NCI-H2107 (cell line): Measurements from ENCODE around the gene USF1.
"Not testable (repeated sequence)": the region's sequence is repeated elsewhere in the genome, so short reads cannot be mapped to it uniquely, and the experiment has no call there.

Experiments used
- DNase-seq: peaks from one replicate; lab custom pipeline; 2025; lab: John Stamatoyannopoulos, UW

Gene USF1

DNA sequence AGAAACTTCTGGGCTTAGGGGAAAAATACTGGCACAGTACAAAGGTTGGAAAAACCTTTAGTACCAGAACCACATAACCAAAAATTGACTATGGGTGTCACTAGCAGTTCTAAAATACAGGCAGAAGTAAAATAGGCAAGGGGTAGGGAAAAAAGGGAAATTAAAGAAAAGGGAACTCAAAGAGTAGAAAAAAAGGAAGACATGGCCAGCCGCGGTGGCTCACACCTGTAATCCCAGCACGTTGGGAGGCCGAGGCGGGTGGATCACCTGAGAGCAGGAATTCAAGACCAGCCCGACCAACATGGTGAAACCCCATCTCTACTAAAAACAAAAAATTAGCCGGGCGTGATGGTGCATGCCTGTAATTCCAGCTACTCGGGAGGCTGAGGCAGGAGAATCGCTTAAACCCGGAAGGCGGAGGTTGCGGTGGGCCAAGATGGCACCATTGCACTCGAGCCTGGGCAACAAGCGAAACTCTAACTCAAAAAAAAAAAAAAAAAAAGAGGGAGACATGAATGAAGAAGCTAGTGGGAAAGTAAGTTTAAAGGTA, 26.6 kb downstream of the USF1 start:
- not testable (repeated sequence) for DNase-seq

DNA sequence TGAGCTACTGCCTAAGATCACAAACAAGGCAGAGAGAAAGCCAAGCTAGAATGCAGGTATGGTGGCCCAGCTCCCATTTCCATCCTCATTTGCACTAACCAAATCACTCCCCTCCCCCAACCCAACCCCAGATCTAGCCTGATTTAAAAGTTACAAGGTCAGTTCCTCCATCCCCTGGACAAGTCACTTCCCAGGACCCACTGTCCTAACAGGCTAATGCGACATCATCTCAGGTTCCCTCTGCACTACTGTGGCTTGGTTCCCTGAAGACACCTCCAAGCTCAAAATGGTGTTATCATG, 27.2 kb downstream of the USF1 start:
- no peak for DNase-seq

DNA sequence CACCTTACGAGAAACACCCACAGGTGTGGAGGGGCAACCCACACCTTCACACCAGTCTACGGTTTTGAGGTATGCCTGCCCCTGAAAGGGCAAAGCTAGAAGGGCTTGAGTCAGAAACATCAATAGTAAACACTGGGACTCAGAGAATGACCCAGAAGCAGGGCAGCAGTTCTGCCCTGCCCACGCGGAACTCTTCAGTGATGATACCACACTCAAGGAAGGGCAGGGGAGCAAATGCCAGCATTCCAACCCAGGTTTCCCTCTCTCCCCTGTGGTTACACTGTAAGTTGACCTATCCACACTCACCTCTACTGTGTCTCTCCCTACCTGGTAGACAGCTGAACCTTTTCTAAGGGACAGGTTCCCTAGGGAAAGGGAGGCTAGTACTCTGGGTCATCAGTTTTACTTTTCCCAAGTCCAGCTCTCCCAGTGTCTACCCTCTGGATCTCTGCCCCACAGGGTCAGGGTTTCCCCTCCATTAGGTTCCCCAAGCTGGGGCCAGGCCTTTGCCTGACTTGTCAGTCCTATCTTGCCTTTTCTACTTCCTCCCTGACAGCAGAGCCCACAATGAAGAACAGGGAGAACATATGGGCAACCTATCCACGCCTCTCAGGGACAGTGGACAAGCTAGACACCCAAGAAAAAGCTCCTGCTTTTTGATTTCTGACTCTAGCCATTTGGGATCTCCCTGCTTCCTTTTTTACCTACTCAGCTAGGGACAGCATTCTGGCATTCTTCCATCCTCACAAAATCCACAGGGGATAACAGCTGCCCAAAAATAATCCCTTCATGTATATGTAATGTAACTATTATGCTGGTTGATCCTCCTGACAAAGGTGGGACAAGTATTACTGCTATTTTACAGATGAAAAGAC, 27.8 kb downstream of the USF1 start:
- DNase-seq: no peak

DNA sequence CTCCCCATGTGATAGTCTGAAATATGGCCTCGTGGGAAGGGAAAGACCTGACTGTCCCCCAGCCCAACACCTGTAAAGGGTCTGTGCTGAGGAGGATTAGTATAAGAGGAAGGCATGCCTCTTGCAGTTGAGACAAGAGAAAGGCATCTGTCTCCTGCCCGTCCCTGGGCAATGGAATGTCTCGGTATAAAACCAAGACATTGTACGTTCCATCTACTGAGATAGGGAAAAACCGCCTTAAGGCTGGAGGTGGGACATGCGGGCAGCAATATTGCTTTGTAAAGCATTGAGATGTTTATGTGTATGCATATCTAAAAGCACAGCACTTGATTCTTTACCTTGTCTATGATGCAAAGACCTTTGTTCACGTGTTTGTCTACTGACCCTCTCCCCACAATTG, 28.6 kb downstream of the USF1 start:
- DNase-seq: not testable (repeated sequence)

DNA sequence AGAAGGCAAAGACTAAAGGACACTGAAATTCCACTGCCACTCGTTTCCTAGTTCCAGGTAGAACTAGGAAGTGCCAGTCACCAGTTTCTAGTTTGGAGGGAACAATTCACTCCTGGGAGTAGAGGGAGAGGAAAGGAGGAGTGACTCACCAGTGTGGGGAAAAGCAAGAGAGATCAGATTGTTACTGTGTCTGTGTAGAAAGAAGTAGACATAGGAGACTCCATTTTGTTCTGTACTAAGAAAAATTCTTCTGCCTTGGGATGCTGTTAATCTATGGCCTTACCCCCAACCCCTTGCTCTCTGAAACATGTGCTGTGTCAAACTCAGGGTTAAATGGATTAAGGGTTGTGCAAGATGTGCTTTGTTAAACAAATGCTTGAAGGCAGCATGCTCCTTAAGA, 29.1 kb downstream of the USF1 start:
- DNase-seq: not testable (repeated sequence)

DNA sequence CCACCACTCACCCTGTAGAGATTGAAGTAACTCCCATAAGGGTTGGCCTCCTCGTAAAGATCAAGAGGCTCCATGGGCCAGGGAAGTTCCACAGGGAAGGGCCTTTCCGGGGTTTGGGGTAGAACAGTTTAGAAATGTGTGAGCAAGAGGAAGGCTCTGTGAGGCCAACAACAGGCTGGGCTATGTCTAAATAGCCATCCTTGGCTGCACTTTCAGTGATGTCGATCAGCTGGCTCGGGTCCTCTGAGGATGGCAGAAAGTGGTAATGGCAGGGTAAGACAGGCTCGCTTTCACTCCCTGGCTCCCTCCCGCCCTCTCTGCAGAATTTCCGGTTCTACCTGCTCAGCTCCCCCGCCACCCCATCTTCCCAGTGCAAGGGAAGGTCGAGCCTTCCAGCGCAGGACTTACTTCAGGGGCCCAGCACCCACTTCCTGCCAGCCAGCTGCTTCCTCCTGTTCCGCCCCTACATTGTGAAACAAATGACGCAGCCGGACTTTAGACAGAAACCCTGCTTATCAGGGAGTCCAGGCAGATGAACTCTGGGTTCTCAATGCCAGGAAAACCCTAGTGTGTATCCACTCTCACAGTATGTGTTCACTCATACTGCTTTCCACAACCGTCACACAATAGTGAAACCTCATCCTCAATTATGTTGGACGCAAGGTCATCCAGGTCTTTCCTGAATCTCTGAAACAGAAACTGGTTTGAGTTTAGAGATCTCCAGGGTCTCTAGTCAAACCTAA, 32.1 kb downstream of the USF1 start:
- DNase-seq: no peak

DNA sequence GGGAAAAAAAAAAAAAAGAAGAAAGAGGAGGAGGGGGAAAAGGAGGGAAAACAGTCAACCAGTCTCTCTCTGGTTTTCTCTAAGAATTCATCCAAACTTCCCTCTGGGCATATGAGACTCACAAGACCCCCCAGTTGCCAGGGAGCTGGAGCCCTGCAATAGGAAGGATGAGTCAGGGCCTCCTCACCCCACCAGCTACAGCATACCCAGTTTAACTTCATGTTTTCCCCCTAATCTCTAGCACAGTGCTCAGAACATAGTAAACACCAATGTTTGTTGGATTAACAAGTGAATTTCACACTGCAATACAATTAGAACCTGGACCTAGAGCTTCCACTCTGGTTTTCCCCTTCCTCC, 32.7 kb downstream of the USF1 start:
- no peak for DNase-seq

DNA sequence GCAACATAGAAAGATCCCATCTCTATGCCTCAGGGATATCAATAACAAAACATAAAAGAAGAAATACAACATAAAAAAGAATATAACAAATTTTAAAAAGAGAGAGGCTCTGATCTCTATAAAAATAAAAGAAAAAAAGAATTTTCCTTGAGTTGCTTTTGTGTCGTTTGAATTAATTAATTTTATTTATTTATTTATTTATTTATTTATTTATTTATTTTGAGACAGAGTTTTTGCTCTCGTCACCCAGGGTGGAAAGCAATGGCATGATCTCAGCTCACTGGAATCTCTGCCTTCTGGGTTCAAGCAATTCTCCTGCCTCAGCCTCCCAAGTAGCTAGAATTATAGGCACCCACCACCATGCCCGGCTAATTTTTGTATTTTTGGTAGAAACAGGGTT, 33.4 kb downstream of the USF1 start:
- no peak for DNase-seq

DNA sequence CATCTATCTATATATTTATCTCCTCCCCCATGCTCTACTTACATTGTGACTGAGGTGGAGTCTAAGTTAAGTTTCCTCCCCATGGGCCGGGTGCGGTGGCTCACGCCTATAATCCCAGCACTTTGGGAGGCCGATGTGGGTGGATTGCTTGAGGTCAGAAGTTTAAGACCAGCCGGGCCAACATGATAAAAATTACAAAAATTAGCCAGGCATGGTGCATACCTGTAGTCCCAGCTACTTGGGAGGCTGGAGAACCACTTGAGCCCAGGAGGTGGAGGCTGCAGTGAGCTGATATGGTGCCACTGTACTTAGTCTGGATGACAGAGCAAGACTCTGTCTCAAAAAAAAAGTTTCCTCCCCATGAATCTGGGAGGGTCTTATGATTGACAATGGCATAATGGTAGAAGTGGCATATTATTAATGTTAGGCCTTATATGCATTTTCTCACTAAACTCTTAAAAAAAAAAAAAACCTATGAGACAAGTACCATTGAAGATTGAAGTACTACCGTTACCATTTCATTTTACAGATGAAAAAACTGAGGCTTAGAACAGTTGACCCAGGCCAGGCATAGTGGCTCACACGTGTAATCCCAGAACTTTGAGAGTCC, 36.1 kb downstream of the USF1 start:
- no peak for DNase-seq

DNA sequence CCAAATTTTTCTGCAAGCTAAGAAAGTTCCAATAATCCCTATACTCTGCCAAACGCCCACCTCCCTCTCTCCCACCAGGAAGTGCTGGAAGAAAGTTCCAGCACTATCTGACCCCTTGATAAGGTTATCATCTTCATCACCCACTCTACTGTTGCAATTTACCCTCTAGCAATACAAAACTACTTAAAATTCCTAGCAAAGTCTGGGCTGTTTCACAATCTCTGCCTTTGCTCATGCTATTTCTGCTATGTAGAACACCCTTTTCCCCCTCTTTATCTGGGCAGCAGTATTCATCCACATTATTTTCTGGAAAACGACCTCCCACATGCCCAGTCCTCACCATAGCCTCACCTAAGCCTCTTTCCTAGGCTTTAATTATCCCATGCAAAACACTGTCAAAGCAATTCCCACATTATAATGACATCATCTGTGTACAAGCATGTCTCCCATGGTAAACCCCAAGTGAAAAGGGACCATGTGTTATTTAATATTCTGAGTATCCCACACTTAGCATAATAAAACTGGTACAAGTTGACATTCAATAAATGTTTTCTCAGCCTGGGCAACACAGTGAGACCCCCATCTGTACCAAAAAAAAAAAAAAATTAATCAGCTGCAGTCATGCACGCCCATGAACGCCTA, 36.8 kb downstream of the USF1 start:
- no peak for DNase-seq

DNA sequence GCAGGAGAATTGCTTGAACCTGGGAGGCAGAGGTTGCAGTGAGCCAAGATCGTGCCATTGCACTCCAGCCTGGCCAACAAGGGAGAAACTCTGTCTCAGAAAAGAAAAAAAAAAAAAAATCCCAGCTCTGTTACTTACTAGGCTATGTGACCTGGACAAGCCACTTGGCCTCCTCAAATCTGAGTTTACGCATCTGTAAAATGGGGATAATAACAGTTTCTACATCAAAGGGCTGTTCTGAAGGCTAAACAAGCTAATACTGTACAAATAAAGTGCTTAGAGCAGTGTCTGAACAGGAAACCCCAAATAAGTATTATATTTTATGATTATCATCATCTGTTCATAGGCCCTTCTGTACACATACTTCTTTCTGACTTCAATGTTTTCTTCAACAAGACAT, 38.4 kb downstream of the USF1 start:
- no peak for DNase-seq

DNA sequence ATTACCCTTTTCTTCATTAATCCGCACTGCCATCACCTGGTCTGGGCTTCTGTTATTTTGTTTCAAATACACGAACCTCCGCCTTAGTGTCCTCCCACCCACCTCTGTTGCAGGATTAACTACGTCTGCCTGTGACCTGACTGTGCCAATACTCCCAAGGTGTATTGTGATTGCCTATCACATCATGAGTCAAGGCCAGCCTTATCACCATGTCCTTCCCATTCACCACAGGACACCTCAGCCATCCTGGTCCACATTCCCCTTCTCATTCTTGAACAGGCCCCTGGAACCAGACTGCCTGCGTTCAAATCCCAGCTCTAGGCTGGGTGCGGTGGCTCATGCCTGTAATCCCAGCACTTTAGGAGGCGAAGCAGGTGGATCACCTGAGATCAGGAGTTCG, 39.2 kb downstream of the USF1 start:
- DNase-seq: no peak

DNA sequence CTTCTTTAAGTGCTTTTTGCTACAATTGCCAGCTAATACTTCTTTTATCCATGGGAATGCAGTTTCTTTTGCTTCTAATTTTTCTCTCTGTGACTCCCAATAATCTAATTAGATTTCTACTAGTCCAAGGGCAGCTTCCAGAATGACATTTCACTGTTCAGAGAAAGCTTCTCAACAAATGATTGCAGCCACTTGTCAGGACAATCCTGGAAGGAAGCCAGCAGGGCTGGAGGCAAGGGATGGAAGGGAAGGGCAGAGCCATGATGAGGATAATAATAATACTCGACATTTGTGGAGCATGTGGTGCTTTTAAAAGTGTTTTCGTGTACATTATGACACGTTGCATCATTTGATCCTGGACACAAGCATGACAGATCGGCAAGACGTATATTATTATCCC, 44.3 kb downstream of the USF1 start:
- DNase-seq: no peak

DNA sequence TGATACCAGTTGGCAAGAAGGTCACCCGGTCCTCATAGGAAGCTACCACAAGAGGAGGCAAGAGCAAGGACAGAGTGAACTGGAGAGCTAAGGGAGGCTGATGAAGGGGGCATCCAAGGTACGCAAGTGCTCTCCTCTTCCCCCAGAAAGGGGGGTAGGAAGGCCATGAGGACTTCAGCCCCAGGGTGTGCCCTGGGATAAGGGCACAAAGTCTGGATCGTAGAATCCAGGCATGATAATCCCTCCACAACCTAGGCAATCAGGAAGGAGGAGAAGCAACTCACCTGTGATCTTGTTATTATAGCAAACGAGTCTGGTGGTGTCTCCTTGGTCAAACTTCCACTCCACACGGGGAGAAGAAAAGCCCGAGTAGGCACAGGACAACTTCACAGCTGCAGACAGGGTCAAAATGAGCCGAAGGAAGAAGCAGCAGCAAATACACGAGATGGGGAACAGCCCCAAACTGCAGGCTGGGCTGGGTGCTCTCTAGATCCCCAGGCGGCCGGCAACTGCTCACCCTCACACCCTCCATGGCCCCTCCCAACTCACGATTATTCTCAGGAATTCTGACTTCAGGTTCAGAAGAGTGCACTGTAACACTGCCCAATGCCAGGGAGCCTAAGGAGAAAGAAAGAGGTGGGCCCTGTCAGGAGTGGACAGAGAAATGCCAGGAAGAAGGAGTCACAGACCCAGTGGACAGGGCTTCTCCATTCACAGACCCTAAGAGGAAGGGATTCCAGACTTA, 44.9 kb downstream of the USF1 start:
- no peak for DNase-seq

DNA sequence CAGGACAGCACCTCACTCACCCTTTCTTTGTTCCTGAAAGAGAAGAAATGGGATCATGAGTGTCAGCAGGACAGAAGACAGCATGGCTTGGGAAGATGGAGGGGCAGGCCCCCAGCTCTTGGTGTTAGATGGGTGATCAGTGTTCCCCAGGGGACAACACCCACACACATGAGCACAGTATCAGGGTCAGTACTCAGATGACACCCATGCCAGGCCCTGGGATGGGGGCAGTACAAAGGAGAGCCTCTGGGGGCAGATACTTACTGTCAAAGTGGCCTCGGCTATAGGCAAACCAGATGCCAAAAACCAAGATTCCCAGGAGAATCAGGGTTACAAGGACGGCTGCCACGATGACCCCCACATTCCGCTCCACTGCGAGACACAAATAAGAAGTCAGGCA, 46.4 kb downstream of the USF1 start:
- no peak for DNase-seq

DNA sequence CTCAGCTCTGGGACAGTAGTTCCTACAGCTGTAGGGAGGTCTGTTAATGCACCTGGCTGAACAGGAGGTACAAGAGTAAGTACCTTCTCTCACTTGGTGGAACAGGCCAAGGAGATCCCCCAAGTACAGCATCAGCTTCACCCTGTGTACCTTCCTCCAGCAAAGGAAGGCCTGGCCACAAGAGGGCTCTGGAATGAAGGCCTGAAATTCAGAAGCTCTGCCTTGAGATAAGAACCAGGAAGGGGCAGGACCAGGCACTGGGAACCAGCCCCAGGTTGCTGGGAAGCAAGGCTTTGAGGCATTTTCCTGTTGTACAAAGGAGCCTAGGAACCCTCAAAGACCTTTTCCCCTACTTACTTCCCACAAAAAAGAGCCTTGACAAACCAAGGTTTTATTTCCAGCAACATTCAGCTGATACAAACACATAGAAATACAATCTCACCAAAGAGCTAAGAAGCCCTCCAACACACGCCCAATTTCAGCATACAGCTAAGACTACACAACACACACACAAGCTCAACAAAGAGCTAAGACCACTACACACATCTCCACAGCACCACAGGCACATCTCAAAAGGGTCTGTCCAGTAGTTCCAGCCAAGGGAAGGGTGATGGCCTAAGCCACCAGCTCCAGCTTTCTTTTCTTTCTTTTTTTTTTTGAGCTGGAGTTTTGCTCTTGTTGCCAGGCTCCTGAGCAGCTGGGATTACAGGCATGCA, 48.3 kb downstream of the USF1 start:
- no peak for DNase-seq

DNA sequence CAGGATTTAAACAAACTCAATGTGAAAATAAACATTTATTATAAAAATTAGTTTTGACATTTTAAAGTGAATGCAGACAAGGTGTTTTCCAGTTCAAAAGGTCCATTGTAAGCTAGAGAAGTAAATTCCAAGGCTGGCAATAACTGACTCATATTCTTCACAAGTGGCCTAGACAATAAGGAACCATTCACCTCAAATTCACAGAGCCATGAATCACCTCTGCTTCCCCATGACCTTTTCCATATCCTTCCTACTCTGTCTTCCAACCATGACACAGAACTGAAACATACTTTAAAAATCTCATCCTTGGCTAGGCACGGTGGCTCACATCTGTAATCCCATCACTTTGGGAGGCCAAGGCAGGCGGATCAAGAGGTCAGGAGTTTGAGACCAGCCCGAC, 49.6 kb downstream of the USF1 start:
- no peak for DNase-seq

DNA sequence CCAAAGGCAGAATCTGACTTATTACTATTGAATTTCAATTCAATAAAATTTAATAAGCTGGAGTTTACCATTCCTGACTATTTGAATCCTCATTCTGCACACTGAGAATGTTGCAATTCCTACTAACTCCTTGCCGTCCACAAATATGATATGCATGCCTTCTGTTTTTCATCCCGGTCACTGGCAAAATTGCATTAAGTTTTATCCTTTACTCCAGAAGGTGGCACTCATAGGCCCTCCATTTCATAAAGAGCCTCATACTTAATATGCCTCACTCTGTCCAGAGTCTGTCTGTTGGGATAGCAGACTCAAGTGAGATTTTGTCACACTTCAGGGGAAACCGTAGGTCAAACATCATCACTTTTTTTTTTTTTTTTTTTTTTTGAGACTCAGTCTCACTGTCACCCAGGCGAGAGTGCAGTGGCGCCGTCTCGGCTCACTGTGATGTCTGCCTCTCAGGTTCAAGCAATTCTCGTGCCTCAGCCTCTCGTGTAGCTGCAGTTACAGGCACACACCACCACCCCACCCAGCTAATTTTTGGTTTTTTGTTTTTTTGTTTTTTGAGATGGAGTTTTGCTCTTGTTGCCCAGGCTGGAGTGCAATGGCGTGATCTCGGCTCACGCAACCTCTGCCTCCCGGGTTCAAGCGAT, 52.1 kb downstream of the USF1 start:
- DNase-seq: no peak

DNA sequence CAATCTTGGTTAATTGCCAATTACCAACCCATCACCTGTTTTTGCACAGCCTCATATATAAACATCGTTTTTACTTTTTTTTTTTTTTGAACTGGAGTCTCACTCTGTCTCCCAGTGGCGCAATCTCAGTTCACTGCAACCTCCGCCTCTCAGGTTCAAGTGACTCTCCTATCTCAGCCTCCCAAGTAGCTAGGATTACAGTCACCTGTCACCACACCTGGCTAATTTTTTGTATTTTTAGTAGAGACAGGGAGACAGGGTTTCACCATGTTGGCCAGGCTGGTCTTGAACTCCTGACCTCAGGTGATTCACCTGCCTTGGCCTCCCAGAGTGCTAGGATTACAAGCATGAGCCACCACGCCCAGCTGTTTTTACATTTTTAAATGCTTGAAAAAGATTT, 53.7 kb downstream of the USF1 start:
- not testable (repeated sequence) for DNase-seq
